ENCODE measurements around the gene KNDC1. TPM values are rescaled to one million over a fixed set of nuclear protein-coding genes. Genes with fewer than 3 reads are reported as not detected.

KNDC1 gene
- total RNA-seq, 4 donors from 2014 or later, result 2.1 to 9.3 (median 3.5) TPM

DNA sequence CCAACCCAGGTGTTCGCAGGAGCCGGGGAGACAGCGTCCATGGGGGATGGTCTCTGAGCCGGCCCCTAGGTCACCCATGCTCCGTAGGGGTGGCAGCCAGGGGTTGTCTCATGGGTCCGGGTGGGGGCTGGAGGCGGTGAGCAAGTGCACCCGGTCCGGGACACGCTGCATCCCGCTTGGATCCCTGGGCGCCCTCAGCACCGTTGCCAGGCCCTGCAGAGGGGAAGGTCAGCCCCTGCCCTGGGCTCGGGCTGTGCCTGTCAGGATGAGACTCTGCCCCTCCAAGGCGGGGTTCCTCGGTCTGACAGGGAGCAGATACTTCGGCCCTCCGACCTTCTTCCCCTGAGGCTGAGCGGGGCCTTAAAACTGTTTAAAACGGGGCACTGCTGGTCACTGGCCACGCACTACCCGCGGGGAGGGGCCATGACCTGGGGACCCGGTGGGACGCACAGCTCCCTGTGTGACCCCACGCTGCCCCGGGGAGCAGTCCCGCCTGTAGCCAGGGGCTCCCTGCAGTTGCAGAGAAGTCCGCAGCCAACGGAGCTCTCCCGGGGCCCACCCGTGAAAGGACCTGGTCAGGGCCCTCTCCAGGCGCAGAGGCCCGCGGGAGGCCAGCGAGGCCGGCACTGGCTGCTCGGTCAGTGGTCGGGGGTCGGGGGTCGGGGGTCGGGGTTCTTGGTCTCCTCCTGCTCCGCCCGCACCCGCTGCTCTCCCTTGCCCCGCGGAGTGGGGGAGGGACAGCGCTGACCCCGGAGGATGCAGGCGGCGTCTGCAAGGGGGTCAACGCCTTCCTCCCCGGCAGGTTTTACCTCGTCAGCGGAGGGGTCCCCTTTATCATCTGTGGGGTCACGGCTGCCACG lies 33.4 kb upstream of the KNDC1 start:
- no peak for DNase-seq
- WGBS, 2 donors, result 92 to 96% methylated on average over 18 to 33 of the region's 57 CpGs
- TF ChIP-seq, protein P1, sequence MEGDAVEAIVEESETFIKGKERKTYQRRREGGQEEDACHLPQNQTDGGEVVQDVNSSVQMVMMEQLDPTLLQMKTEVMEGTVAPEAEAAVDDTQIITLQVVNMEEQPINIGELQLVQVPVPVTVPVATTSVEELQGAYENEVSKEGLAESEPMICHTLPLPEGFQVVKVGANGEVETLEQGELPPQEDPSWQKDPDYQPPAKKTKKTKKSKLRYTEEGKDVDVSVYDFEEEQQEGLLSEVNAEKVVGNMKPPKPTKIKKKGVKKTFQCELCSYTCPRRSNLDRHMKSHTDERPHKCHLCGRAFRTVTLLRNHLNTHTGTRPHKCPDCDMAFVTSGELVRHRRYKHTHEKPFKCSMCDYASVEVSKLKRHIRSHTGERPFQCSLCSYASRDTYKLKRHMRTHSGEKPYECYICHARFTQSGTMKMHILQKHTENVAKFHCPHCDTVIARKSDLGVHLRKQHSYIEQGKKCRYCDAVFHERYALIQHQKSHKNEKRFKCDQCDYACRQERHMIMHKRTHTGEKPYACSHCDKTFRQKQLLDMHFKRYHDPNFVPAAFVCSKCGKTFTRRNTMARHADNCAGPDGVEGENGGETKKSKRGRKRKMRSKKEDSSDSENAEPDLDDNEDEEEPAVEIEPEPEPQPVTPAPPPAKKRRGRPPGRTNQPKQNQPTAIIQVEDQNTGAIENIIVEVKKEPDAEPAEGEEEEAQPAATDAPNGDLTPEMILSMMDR (IDR thresholded peaks at IDR 0.05), result no peak
- no peak for TF ChIP-seq POLR2A (IDR thresholded peaks at IDR 0.05)
- intact Hi-C loops (cut with DNase I), result loop anchor here (10.0 kb wide), 2 partner anchors 222 to 472 kb away; no protein-coding TSS in a partner anchor
- no peaks in the 10 kb centered on the region for H3K36me3 ChIP-seq
- no peaks in the 10 kb centered on the region for H3K9me3 ChIP-seq
- H3K4me3 ChIP-seq (replicated peaks in 1 of 3), result no peak overlapping the region
- no peak overlapping the region for H3K27ac ChIP-seq
- H3K27me3 ChIP-seq, result no peaks in the 10 kb centered on the region
- H3K4me1 ChIP-seq, result peaks cover 0 to 4% of the 10 kb centered on the region in 2 donors

DNA sequence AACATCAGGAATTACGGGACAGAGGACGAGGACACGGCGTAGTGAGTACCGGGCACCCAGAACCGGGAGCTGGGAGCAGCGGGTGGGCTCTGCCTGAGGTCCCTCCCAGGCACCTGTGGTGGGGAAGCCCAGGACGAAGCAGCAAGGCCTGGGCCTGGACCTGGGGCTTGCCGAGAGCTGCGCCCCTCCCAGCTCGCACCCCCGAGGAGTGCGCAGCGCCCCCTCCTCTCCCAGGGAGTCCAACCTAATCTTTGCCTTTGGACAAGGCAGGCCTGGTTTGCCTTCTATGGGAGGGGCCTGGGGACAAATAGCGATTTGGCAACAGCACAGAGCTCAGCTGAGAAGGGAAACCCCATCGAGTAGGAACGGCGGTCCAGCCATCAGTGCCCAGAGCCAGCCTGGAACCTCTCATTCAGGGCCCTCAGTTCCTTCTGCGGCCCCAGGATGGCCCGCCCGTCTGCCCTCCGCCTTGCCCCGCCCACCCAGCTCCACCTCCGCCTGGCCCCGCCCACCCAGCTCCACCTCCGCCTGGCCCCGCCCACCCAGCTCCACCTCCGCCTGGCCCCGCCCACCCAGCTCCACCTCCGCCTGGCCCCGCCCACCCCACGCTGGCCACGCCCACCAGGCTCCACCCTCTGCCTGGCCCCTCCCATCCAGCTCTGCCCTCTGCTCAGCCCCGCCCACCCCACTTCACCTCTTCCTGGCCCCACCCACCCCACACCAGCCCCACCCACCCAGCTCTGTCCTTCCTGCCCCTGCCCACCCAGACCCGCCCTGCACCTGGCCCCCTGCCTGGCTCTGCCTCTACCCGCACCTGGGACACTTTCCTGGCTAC lies 32.5 kb upstream of the KNDC1 start:
- 85 to 89% methylated on average over 7 to 28 of the region's 36 CpGs for WGBS, 2 donors
- intact Hi-C loops (cut with DNase I), result loop anchor here (10.0 kb wide), 2 partner anchors 223 to 473 kb away; no protein-coding TSS in a partner anchor
- Histone ChIP-seq H3K4me1 (peaks cover 0 to 4% of the 10 kb centered on the region in 2 donors), H3K27me3 (no peaks in the 10 kb centered on the region), H3K27ac (no peak overlapping the region), H3K4me3 (replicated peaks in 1 of 3) (no peak overlapping the region), H3K36me3 (no peaks in the 10 kb centered on the region), H3K9me3 (no peaks in the 10 kb centered on the region)
- no peak for DNase-seq
- TF ChIP-seq, protein P1 (IDR thresholded peaks at IDR 0.05), result no peak
- TF ChIP-seq POLR2A (IDR thresholded peaks at IDR 0.05), result no peak

DNA sequence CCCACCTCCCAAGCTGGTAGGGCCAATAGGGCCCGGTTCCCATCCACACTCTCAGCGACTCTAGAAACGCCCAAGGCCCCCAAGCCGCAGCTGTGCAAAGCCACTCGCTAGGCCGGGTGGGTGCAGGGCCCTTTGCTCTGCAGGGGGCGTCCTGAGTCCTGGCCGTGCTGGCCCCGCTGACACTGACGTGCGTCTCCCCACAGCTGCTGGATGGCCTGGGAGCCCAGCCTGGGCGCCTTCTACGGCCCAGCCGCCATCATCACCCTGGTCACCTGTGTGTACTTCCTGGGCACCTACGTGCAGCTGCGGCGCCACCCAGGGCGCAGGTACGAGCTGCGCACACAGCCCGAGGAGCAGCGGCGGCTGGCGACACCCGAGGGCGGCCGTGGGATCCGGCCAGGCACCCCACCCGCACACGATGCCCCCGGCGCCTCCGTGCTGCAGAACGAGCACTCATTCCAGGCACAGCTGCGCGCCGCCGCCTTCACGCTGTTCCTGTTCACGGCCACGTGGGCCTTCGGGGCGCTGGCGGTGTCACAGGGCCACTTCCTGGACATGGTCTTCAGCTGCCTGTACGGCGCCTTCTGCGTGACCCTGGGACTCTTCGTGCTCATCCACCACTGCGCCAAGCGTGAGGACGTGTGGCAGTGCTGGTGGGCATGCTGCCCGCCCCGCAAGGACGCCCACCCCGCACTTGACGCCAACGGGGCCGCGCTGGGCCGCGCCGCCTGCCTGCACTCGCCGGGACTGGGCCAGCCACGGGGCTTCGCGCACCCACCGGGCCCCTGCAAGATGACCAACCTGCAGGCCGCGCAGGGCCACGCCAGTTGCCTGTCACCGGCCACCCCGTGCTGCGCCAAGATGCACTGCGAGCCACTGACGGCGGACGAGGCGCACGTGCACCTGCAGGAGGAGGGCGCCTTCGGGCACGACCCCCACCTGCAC lies 31.6 kb upstream of the KNDC1 start:
- no peak for DNase-seq
- no peak overlapping the region for H3K4me3 ChIP-seq (replicated peaks in 1 of 3)
- no peaks in the 10 kb centered on the region for H3K27me3 ChIP-seq
- intact Hi-C loops (cut with DNase I), result loop anchor here (10.0 kb wide), 2 partner anchors 224 to 474 kb away; no protein-coding TSS in a partner anchor
- WGBS, 2 donors, result 93 to 94% methylated on average over 20 to 26 of the region's 83 CpGs
- no peak overlapping the region for H3K27ac ChIP-seq
- H3K36me3 ChIP-seq, result no peaks in the 10 kb centered on the region
- H3K9me3 ChIP-seq, result no peaks in the 10 kb centered on the region
- TF ChIP-seq POLR2A (IDR thresholded peaks at IDR 0.05), result no peak
- TF ChIP-seq, protein P1 (IDR thresholded peaks at IDR 0.05), result no peak
- H3K4me1 ChIP-seq, result peaks cover 0 to 4% of the 10 kb centered on the region in 2 donors

DNA sequence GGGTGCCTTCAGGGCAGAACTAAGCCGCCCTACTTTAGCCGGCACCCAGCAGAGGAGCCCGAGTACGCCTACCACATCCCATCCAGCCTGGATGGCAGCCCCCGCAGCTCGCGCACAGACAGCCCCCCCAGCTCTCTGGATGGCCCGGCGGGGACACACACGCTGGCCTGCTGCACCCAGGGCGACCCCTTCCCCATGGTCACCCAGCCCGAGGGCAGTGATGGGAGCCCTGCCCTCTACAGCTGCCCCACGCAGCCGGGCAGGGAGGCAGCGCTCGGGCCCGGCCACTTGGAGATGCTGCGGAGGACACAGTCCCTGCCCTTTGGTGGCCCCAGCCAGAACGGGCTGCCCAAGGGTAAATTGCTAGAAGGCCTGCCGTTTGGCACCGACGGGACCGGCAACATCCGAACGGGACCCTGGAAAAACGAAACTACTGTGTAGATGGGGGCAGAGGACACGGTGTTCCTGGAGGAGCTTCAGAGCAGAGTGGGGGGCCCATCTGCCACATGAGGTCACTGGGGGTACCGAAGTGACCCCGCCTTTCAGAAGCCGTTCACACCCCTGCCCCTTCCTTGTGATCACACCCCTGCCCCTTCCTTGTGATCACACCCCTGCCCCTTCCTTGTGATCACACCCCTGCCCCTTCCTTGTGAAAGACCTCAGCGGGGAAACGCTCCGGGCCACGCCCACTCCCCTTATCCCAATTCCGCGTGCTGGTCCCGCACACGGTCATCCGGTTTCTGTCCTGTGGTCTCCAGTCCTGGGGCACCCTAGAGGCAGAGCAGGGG lies 30.8 kb upstream of the KNDC1 start:
- no peak for TF ChIP-seq POLR2A (IDR thresholded peaks at IDR 0.05)
- TF ChIP-seq, protein P1 (IDR thresholded peaks at IDR 0.05), result no peak
- 80 to 82% methylated on average over 15 to 28 of the region's 39 CpGs for WGBS, 2 donors
- Histone ChIP-seq H3K27ac (no peak overlapping the region), H3K27me3 (no peaks in the 10 kb centered on the region), H3K4me3 (replicated peaks in 1 of 3) (no peak overlapping the region), H3K4me1 (peaks cover 0 to 4% of the 10 kb centered on the region in 2 donors), H3K9me3 (no peaks in the 10 kb centered on the region), H3K36me3 (no peaks in the 10 kb centered on the region)
- DNase-seq, result no peak
- intact Hi-C loops (cut with DNase I), result loop anchor here (10.0 kb wide), 2 partner anchors 224 to 474 kb away; no protein-coding TSS in a partner anchor
